Activated CD4-positive, alpha-beta T cell treated with anti-CD3 and anti-CD28 coated beads for 4 hours (primary cell): ENCODE measurements around the gene CELF5.
"Not testable (repeated sequence)": the region's sequence is repeated elsewhere in the genome, so short reads cannot be mapped to it uniquely, and the experiment has no call there.

Experiments
- DNase-seq, 2 donors: peaks; one replicate each; pipeline ENCODE4 v3.0.0-alpha.2; 2020

The CELF5 gene

GRCh38 chr19:3295581-3295980, 71.1 kb downstream of the CELF5 start:
- no peak for DNase-seq

- DNase-seq = no peak
Observed at GRCh38 chr19:3296034-3296433, 71.6 kb downstream of the CELF5 start.

GRCh38 chr19:3296446-3296845, 72.0 kb downstream of the CELF5 start:
- no peak for DNase-seq

GRCh38 chr19:3298853-3299449, 74.5 kb downstream of the CELF5 start:
- DNase-seq = no peak

GRCh38 chr19:3300566-3300965, 76.1 kb downstream of the CELF5 start:
- DNase-seq = not testable (repeated sequence)

GRCh38 chr19:3302755-3303154, 78.3 kb downstream of the CELF5 start:
- no peak for DNase-seq

GRCh38 chr19:3304871-3305423, 80.5 kb downstream of the CELF5 start:
- peak; percentile 70 to 79 for DNase-seq

- no peak for DNase-seq
Observed at GRCh38 chr19:3309724-3310123, 85.3 kb downstream of the CELF5 start.

- DNase-seq = no peak
Observed at GRCh38 chr19:3310280-3310679, 85.8 kb downstream of the CELF5 start.

- no peak for DNase-seq
Observed at GRCh38 chr19:3310711-3311110, 86.2 kb downstream of the CELF5 start.

GRCh38 chr19:3313199-3313575, 88.7 kb downstream of the CELF5 start:
- DNase-seq = no peak

GRCh38 chr19:3314962-3315675, 90.7 kb downstream of the CELF5 start:
- DNase-seq = no peak

- no peak for DNase-seq
Observed at GRCh38 chr19:3315676-3315973, 91.2 kb downstream of the CELF5 start.

GRCh38 chr19:3316132-3316648, 91.7 kb downstream of the CELF5 start:
- DNase-seq = no peak

- no peak for DNase-seq
Observed at GRCh38 chr19:3316659-3317207, 92.3 kb downstream of the CELF5 start.

- DNase-seq = no peak
Observed at GRCh38 chr19:3319643-3320353, 95.3 kb downstream of the CELF5 start.

GRCh38 chr19:3320354-3320670, 95.9 kb downstream of the CELF5 start:
- DNase-seq = no peak

GRCh38 chr19:3320853-3321252, 96.4 kb downstream of the CELF5 start:
- DNase-seq = no peak

- no peak for DNase-seq
Observed at GRCh38 chr19:3321696-3322095, 97.2 kb downstream of the CELF5 start.

GRCh38 chr19:3322199-3322978, 97.9 kb downstream of the CELF5 start:
- DNase-seq = no peak

- no peak for DNase-seq
Observed at GRCh38 chr19:3323026-3323425, 98.6 kb downstream of the CELF5 start.

- no peak for DNase-seq
Observed at GRCh38 chr19:3323658-3324057, 99.2 kb downstream of the CELF5 start.

- peak; percentile 64 to 75 for DNase-seq
Observed at GRCh38 chr19:3324405-3324856, 100.0 kb downstream of the CELF5 start.
